A673 (cell line): ENCODE results near the gene TTLL11. TPM values are rescaled to one million over a fixed set of nuclear protein-coding genes. Genes with fewer than 3 reads are reported as not detected.

ENCODE experiments used
- BruUV-seq: library from RNA; stranded (reverse); fragments of 400-500 nt; replicated peaks from 2 replicates; lab custom pipeline; 2021; lab: Mats Ljungman, UMichigan
- CTCF ChIA-PET: fragments of 300-600 bp; sonication (Branson Sonifier 250); formaldehyde crosslinking; loops from one replicate; lab custom pipeline; 2022; ENCODE audit warnings: antibody characterized with exemption; lab: Charles Lee
- POLR2A ChIA-PET: fragments of 300-600 bp; sonication (Branson Sonifier 250); formaldehyde crosslinking; loops from one replicate; lab custom pipeline; 2022; ENCODE audit warnings: antibody characterized with exemption; ENCODE audit not compliant: low non-redundant PET; lab: Charles Lee
- DNase-seq: peaks from one replicate; pipeline ENCODE4 v3.0.0-alpha.2; 2015; ENCODE audit warnings: low spot score
- H3K27ac ChIP-seq: fragments of 200-600 bp; sonication (generic); 2 replicates; pipeline ENCODE4 v1.5.1; 2016; ENCODE audit warnings: mixed run types, low read depth, mild to moderate bottlenecking, mixed read lengths, antibody characterized with exemption, low read length; ENCODE audit not compliant: poor library complexity, severe bottlenecking
- H3K27me3 ChIP-seq: fragments of 200-600 bp; sonication (generic); replicated peaks from 2 replicates; pipeline ENCODE4 v1.6.1; 2017; ENCODE audit warnings: mixed run types, low read depth, mild to moderate bottlenecking, mixed read lengths, antibody characterized with exemption, low read length; ENCODE audit not compliant: insufficient read depth, poor library complexity
- H3K36me3 ChIP-seq: fragments of 200-600 bp; sonication (generic); 2 replicates; pipeline ENCODE4 v1.6.1; 2016; ENCODE audit warnings: mixed run types, mild to moderate bottlenecking, mixed read lengths, antibody characterized with exemption, low read length; ENCODE audit not compliant: insufficient read depth, poor library complexity, severe bottlenecking
- H3K4me1 ChIP-seq: fragments of 200-600 bp; sonication (generic); 2 replicates; pipeline ENCODE4 v1.6.1; 2017; ENCODE audit warnings: mixed run types, mild to moderate bottlenecking, mixed read lengths, antibody characterized with exemption, low read length; ENCODE audit not compliant: insufficient read depth, poor library complexity, severe bottlenecking
- H3K4me3 ChIP-seq: fragments of 200-600 bp; sonication (generic); 2 replicates; pipeline ENCODE4 v1.5.1; 2016; ENCODE audit warnings: low read depth, mixed run types, mild to moderate bottlenecking, mixed read lengths, low read length; ENCODE audit not compliant: poor library complexity, severe bottlenecking
- H3K9me3 ChIP-seq: fragments of 200-600 bp; sonication (generic); 2 replicates; pipeline ENCODE4 v1.6.1; 2016; ENCODE audit warnings: mixed run types, low read depth, mild to moderate bottlenecking, mixed read lengths, antibody characterized with exemption, low read length; ENCODE audit not compliant: poor library complexity, severe bottlenecking
- EZH2 ChIP-seq: fragments of 200-600 bp; sonication (generic); IDR thresholded peaks from 2 replicates; pipeline ENCODE4 v1.6.1; 2017; ENCODE audit warnings: borderline replicate concordance, low read depth, mild to moderate bottlenecking, mixed read lengths, antibody characterized with exemption, low read length; ENCODE audit not compliant: poor library complexity, severe bottlenecking
- intact Hi-C: fragments of 100-400 bp; cut with micrococcal nuclease; formaldehyde crosslinking; loops from one replicate; pipeline ENCODE4 v1.10.0; 2022; ENCODE audit not compliant: unreplicated experiment
- total RNA-seq: library from RNA; stranded (reverse); gene quantifications from 2 replicates; pipeline ENCODE4 v1.2.3, GENCODE V29; 2021
- TF ChIP-seq, protein P1 (sequence below): fragments of 300-800, 200-600 bp; sonication (generic); conservative IDR thresholded peaks from 2 replicates; pipeline ENCODE4 v1.5.1; 2017; ENCODE audit warnings: low read depth, mild to moderate bottlenecking, antibody characterized with exemption, low read length, moderate library complexity, mixed read lengths

TTLL11 gene
- total RNA-seq, 1 experiment from 2014 or later, result 3.0 TPM

DNA sequence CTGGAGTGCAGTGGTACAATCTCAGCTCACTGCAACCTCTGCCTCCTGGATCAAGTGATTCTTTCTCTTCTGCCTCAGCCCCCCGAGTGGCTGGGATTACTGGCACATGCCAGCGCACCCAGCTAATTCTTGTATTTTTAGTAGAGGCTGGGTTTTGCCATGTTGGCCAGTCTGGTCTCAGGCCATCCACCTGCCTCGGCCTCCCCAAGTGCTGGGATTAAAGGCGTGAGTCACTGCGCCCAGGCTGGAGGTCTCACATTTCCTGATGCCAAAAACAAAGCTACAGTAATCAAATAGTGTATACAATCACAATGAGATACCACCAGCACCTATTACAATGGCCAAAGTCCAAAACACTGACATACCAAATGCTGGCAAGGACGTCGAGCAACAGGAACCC, 51.1 kb downstream of the TTLL11 start:
- DNase-seq, result no peak
- ChIA-PET CTCF (no interaction called here), POLR2A (no interaction called here)
- H3K9me3 ChIP-seq, result no peaks in the 10 kb centered on the region
- H3K27ac ChIP-seq, result no peak overlapping the region
- BruUV-seq, result no TSS peak
- intact Hi-C loops, result no loop called here
- no peaks in the 10 kb centered on the region for H3K27me3 ChIP-seq
- TF ChIP-seq, protein P1, sequence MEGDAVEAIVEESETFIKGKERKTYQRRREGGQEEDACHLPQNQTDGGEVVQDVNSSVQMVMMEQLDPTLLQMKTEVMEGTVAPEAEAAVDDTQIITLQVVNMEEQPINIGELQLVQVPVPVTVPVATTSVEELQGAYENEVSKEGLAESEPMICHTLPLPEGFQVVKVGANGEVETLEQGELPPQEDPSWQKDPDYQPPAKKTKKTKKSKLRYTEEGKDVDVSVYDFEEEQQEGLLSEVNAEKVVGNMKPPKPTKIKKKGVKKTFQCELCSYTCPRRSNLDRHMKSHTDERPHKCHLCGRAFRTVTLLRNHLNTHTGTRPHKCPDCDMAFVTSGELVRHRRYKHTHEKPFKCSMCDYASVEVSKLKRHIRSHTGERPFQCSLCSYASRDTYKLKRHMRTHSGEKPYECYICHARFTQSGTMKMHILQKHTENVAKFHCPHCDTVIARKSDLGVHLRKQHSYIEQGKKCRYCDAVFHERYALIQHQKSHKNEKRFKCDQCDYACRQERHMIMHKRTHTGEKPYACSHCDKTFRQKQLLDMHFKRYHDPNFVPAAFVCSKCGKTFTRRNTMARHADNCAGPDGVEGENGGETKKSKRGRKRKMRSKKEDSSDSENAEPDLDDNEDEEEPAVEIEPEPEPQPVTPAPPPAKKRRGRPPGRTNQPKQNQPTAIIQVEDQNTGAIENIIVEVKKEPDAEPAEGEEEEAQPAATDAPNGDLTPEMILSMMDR, result no peak
- TF ChIP-seq EZH2, result no peak
- no peaks in the 10 kb centered on the region for H3K36me3 ChIP-seq
- H3K4me1 ChIP-seq, result no peaks in the 10 kb centered on the region
- no peak overlapping the region for H3K4me3 ChIP-seq

DNA sequence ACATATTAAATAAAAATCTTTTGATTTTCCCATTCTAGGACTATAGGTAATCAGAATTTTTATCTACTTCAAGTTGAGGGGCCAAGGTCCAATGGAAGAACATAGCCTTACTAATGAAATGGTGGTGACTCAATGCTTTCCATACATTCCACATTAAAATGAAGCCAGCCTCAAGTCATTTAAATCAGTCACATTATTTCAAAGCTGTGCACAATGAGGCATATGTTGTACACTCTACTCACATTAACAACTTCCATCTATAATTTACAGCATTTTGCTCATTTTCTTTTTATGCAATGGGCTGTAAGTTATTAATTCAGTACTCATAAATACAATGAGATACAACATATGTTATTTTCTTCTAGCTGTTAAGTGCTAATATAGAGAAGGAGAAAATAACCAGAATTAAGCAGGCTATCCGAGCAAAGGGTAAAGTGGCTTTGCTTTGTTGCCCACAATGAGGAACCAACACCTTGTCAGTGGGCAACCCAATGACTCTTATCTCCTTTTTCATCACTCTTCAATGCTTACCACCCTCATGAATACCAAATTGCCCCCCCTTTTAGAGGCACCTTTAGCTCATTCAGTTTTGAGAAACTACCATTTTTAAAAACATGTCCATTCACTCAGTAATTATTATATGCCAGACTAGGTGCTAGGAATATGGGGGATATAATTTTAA, 52.4 kb downstream of the TTLL11 start:
- CTCF ChIA-PET, result no interaction called here
- POLR2A ChIA-PET, result no interaction called here
- BruUV-seq, result no TSS peak

DNA sequence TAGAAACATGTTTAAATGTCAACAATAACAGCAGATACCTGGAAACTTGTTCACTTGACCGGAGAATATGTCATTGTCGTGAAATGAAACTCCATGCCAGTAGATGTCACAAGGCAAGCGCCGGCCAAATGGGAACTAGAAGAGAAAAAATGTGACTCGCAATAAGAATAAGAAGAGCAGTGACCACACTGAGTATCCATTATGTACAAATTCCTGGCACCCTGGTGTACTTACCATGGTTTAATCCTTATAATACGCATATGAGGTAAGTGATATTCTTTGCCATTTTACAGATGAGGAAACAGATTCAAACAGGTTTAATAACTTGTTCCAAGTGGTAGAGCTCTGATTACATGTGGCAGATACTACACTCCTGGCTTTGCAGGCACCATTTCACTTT, 53.9 kb downstream of the TTLL11 start:
- intact Hi-C loops, result no loop called here
- no peaks in the 10 kb centered on the region for H3K36me3 ChIP-seq
- ChIA-PET CTCF (no interaction called here), POLR2A (no interaction called here)
- H3K4me1 ChIP-seq, result no peaks in the 10 kb centered on the region
- H3K27me3 ChIP-seq, result no peaks in the 10 kb centered on the region
- TF ChIP-seq, protein P1, result no peak
- no peak for TF ChIP-seq EZH2
- no TSS peak for BruUV-seq
- no peak for DNase-seq
- H3K4me3 ChIP-seq, result no peak overlapping the region
- H3K9me3 ChIP-seq, result no peaks in the 10 kb centered on the region
- no peak overlapping the region for H3K27ac ChIP-seq

More for the DNA sequence above, 52.4 kb downstream of the TTLL11 start:
- Histone ChIP-seq H3K9me3 (no peaks in the 10 kb centered on the region), H3K36me3 (no peaks in the 10 kb centered on the region), H3K27ac (no peak overlapping the region), H3K4me3 (no peak overlapping the region), H3K4me1 (no peaks in the 10 kb centered on the region), H3K27me3 (no peaks in the 10 kb centered on the region)
- intact Hi-C loops, result no loop called here
- DNase-seq, result no peak
- TF ChIP-seq, protein P1, result no peak
- no peak for TF ChIP-seq EZH2
